HG02588 (cell line): Measurements from ENCODE around the gene LIF.

Experiments
- ATAC-seq: cut with Tn5 transposase; IDR thresholded peaks from one replicate; pipeline ENCODE4 v1.9.1; 2021; ENCODE audit warnings: mild to moderate bottlenecking, moderate library complexity; ENCODE audit not compliant: unreplicated experiment

The LIF gene

GRCh38 chr22:30195245-30196140 is 51.1 kb downstream of the LIF start:
- ATAC-seq = no peak

DNA sequence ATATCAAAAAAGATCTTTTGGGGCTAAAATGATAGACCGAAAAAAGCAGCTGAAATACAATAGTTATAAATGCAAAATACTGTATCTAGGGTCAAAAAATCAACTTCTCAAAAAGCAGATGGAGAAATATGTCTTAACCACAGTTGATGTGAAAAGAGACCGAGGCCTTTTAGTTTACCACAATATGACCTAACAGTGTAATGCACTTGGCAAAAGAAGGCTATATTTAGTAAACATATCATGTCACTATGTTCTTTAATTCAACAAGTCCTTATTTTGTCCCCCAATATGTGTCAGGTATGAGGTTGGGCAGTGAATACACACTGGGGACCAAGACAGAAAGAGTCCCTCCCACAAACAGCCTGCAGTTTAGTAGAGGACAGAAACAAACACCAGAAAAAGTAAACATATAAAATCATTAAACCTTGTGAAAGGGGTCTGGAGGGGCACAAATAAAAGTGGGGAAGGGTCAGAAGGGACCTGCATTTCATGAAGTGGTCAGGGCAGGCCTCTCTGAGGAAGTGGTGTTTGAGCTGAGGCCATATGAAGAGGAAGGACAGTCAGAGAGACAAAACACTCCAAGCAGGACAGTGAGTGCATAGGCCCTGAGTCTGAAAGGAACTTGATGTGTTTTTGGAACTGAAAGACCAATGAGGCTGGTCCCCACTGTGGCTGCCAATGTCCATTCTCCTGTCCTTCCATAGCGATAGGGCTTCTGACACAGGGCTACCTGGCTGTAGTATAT is 53.4 kb downstream of the LIF start:
- ATAC-seq = no peak

DNA sequence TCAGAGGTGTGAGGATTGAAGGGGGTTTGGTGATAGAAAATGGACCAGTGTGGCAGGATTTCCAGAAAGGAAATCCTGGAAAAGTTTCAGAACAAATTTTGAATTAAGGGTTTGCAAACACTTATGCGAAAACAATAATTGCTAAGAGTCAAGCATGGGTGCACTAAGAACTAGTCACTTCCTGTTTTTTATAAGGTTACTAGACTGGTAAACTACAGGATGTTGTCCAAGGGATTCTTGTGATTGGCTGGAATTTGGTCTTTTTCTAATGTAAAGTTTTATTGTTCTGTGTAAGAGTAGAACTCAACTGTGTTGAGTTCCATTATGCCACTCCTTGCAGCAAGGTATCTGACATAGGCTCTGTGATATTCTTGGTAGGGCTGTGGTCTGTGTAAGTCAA is 54.1 kb downstream of the LIF start:
- ATAC-seq = no peak

- no peak for ATAC-seq
These were observed 55.4 kb downstream of the LIF start for GRCh38 chr22:30191040-30191701.

- ATAC-seq = no peak
These were observed 56.0 kb downstream of the LIF start for GRCh38 chr22:30190574-30190973.
